Muscle layer of duodenum (tissue), 2 donors: Measurements from ENCODE around the gene MGAT2.
"Not testable (repeated sequence)": the region's sequence is repeated elsewhere in the genome, so short reads cannot be mapped to it uniquely, and the experiment has no call there.

Experiments used
- H3K27ac ChIP-seq: one replicate; pipeline ENCODE4 v1.7.0; 2013; ENCODE audit warnings: mild to moderate bottlenecking, low read length
- H3K27me3 ChIP-seq: one replicate; pipeline ENCODE4 v1.7.0; 2013; ENCODE audit warnings: low read depth, mild to moderate bottlenecking, control low read depth, low read length
- H3K36me3 ChIP-seq, 2 donors: one replicate each; pipeline ENCODE4 v1.7.0; 2013; ENCODE audit warnings: low read length in 2 of 2, control low read depth in 1 of 2, mild to moderate bottlenecking in 1 of 2; ENCODE audit not compliant: insufficient read depth in 2 of 2, control insufficient read depth in 1 of 2
- H3K4me1 ChIP-seq, 2 donors: one replicate each; pipeline ENCODE4 v1.7.0; 2013; ENCODE audit warnings: low read length in 2 of 2, mild to moderate bottlenecking in 2 of 2, control low read depth in 1 of 2, moderate library complexity in 1 of 2; ENCODE audit not compliant: insufficient read depth in 2 of 2, control insufficient read depth in 1 of 2
- H3K4me3 ChIP-seq, 2 donors: one replicate each; pipeline ENCODE4 v1.7.0; 2013; ENCODE audit warnings: low read length in 2 of 2, low read depth in 1 of 2, mild to moderate bottlenecking in 1 of 2
- H3K9me3 ChIP-seq, 2 donors: one replicate each; pipeline ENCODE4 v1.7.0; 2013; ENCODE audit warnings: low read length in 2 of 2, control low read depth in 1 of 2, mild to moderate bottlenecking in 1 of 2; ENCODE audit not compliant: control insufficient read depth in 1 of 2
- donor health status: healthy.

Gene MGAT2

DNA sequence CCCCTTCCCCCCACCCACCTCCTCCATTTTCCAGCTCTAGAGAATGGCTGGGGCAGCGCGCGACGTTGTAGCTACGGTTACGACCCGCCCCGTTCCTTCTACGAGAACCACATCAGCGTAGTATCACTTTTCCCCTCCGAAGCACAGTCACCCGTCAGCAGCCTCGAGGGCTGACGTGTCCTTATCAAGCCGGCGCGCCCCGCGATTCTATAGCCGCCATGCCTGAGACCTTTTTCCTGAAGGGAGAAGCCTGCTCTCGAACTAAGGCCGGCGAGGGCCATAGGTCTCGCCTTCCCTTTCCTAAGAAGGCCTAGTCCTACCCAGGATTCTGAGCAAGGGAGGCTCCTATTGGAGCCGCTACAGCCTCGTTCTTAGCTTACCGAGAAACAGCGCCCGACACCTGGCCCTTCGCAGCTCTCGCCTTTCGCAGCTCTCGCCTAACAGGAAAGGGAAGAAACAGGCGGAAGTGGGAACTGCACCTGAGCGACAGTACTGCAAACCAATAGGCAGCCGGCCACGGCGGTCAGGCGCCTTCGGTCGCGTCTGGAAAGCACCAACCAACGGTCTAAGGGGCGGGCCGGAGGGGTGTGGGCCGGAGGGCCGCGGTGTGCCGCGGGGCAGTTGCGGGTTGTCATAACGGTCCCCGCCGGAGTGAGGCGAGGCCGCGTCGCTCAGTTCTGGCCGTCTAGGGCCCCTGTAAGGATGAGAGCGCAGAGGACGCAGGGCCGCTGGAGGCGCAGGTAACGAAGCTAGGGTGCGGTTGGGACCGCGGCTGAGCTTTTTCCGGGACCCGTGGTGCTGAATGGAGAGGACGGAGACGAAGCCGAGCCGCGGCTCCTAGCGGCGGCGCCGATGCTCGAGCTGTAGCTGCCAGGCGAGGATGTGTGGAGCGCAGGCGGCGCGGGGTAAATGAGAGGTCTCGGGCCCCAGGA is at the start of gene MGAT2, which contains the start of gene RPL36AL:
Gene MGAT2 (plus strand): TSS at position 618 of the 932 bp plus-strand sequence. CDS start 470 bp downstream, outside the sequence.
Gene RPL36AL (minus strand): TSS at position 445 of the 932 bp plus-strand sequence. CDS start 1,522 bp downstream, outside the sequence.
- peak within 1 kb of the TSS; percentile 99 for H3K27ac ChIP-seq
- no peaks in the 10 kb centered on the region for H3K9me3 ChIP-seq
- peaks cover 5 to 9% of the 10 kb centered on the region in 2 donors for H3K36me3 ChIP-seq
- H3K27me3 ChIP-seq, result no peaks in the 10 kb centered on the region
- H3K4me3 ChIP-seq, result peak within 1 kb of the TSS; percentile 90 to 96
- H3K4me1 ChIP-seq, result peaks cover 18 to 25% of the 10 kb centered on the region in 2 donors

DNA sequence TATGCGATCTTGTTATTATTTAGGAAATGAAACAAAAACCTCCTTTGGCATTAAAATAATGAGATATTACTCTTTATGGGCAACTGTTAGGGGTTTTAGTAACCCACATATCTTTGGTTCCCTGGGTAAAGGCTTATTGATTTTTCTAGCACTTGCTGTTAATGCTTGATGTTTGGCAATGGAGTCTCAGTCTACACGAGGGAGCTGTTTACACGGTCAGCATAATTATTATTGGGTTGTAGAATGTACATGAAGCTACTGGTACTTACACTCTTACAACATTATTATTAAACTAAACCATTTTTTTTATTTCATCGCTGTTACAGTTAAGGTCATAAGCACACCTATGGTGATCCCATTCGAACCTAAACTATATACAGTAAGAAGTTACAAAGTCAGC is 46.6 kb upstream of the MGAT2 start:
- Histone ChIP-seq H3K27ac (no peak overlapping the region), H3K4me1 (no peaks in the 10 kb centered on the region), H3K9me3 (no peaks in the 10 kb centered on the region), H3K27me3 (no peaks in the 10 kb centered on the region), H3K4me3 (no peak overlapping the region), H3K36me3 (peaks cover 10 to 23% of the 10 kb centered on the region in 2 donors)

DNA sequence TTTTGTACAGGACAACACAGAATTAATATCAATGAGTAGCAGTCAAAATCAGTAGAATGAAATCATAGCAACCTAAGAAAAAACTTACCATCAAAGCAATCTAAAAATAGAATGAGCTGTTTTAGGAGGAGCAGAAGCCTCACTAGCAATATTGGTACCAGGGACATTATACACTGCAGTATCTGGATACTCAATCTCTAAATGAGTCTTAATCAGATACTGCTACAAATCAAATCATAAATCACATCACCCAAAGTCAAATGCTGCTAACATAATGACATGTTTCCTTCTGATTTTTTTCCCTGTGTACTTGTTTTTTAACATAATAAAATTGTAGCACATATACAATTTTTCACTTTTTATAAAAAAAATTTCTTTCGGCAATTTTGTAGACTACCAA is 42.5 kb upstream of the MGAT2 start:
- Histone ChIP-seq H3K4me1 (no peaks in the 10 kb centered on the region), H3K27ac (no peak overlapping the region), H3K27me3 (no peaks in the 10 kb centered on the region), H3K36me3 (peaks cover 21 to 28% of the 10 kb centered on the region in 2 donors), H3K9me3 (no peaks in the 10 kb centered on the region), H3K4me3 (no peak overlapping the region)

DNA sequence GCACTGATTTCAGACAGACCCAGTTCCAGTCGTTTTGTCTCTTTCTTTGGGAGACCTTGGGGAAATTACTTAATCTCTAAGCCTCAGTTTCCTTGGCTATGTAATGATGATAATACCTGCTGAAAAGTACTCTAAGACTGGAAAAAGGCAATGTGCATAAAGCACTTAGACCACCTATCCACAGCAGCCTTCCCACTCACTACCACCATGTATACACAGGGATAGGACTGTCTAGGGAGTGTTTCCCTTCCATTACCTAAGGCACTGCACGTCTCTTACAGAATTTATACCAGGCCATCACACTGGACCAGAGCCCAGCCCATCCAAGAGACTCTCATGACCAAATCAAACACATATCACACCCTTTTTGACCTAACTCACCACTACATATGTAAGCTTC is 40.8 kb upstream of the MGAT2 start:
- Histone ChIP-seq H3K27me3 (no peaks in the 10 kb centered on the region), H3K27ac (no peak overlapping the region), H3K4me3 (no peak overlapping the region), H3K36me3 (peaks cover 31 to 33% of the 10 kb centered on the region in 2 donors), H3K4me1 (peaks cover 0 to 14% of the 10 kb centered on the region in 2 donors), H3K9me3 (no peaks in the 10 kb centered on the region)

DNA sequence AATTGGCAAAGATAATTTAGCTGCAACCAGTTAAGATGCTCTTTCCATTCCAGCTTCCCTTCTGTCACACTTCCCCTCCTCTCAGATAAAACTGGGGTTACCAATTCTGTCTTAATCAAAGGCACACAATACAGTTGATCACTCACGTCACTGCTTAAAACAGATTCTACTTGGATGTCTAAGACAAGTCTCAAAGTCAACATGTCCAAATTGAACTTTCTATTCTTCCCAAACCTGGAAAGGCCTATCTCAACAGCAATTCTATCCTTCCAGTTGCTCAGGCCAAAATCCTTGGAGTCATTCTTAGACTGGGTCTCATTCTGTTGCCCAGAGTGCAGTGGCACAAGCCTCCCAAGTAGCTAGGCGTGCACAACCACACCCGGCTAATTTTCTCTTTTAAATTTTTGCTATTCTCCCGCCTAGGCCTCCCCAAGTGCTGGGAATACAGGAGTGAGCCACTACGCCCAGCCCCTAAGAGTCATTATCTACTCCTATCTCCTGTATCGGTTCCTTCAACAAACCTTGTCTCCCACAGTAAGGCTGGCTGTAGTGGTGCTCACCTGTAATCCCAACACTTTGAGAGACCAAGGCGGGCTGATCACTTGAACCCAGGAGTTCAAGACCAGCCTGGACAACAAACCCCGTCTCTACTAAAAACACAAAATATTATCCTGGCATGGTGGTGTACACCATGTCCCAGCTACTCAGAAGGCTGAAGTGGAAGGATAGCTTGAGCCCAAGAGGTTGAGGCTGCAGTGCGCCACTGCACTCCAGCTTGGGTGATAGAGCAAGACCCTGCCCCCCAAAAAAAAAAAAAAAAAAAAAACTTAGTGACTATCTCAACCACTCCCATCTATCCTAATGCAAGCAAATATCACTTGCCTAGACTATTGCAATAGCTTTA is 39.1 kb upstream of the MGAT2 start:
- peaks cover 0 to 20% of the 10 kb centered on the region in 2 donors for H3K4me1 ChIP-seq
- no peak overlapping the region for H3K4me3 ChIP-seq
- no peaks in the 10 kb centered on the region for H3K27me3 ChIP-seq
- no peaks in the 10 kb centered on the region for H3K9me3 ChIP-seq
- H3K27ac ChIP-seq, result no peak overlapping the region
- peaks cover 26 to 31% of the 10 kb centered on the region in 2 donors for H3K36me3 ChIP-seq

DNA sequence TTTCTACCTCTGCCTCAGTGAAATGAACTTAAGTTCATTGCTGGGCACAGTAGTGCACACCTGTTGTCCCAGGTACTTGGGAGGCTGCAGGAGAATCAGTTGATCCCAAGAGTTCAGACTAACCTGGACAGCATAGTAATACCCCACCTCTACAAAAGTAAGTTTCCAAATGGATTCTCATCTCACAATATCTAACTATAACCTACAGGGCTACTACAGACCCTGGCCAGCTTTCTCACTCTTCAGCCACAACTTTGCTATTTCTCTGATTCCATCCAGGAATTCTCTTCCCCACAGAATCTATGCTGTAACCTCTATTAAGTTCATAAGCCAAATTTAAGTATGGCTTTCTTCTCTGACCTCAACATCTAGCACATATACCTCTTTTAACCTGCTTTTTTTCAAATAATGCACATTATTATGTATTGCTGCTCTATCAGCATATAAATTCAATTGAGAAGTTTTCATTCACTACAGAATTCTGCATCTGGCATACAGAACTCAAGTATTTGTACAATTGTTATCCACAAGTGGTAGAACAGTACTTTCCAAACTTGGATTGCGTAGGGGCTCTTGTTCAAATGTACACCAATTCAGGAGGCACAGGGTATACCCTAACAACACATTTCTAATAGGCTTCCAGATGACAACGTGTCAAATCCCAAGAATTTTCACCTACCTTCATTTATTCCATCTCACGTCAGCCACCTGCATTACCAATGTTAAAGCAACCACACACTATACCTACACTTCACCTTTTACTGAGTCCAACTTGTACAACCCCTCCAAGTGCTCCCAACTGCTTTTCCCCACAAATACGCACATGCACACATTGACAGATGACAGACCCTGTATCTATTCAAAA is 38.3 kb upstream of the MGAT2 start:
- Histone ChIP-seq H3K27me3 (no peaks in the 10 kb centered on the region), H3K4me3 (no peak overlapping the region), H3K4me1 (peaks cover 0 to 20% of the 10 kb centered on the region in 2 donors), H3K9me3 (no peaks in the 10 kb centered on the region), H3K36me3 (peaks cover 19 to 29% of the 10 kb centered on the region in 2 donors), H3K27ac (no peak overlapping the region)

DNA sequence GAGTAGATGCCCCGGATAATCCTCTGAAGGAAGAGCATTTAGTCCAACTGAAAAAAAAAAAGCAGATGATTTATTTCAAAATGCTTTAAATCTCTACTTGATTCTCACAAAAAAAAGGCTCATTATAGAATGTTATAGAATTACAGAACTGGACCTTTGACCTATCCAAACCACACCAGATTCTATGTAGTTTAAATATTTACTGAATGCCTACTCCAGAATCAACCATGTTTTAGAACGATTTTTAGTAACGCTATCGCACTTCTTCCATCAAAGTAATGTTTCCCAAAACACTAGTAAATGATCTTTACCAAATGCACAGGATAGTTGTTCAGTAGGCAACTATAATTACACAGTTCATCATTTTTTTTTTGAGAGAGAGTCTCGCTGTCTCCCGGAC is 37.0 kb upstream of the MGAT2 start:
- Histone ChIP-seq H3K27ac (no peak overlapping the region), H3K36me3 (peaks cover 14 to 23% of the 10 kb centered on the region in 2 donors), H3K4me3 (peak overlapping the region in 1 of 2 donors; percentile 98), H3K4me1 (peaks cover 0 to 20% of the 10 kb centered on the region in 2 donors), H3K9me3 (no peaks in the 10 kb centered on the region), H3K27me3 (no peaks in the 10 kb centered on the region)

DNA sequence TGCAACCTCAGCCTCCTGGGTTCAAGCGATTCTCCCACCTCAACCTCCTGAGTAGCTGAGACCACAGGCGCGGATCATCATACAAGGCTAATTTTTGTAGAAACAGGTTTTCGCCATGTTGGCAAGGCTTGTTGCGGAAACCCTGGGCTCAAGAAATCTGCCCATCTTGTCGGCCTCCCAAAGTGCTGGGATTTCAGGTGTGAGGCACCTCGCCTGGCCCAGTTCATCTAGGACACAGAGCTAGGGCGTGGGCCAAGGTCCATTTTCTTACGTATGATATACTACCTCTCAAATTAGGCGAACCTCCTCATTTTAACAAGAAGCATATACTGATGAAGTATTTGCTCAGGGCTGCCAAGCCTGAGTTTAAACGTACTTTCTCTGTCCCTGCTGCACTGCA is 36.5 kb upstream of the MGAT2 start:
- no peak overlapping the region for H3K27ac ChIP-seq
- H3K9me3 ChIP-seq, result no peaks in the 10 kb centered on the region
- peaks cover 0 to 20% of the 10 kb centered on the region in 2 donors for H3K4me1 ChIP-seq
- H3K36me3 ChIP-seq, result peaks cover 14 to 23% of the 10 kb centered on the region in 2 donors
- no peaks in the 10 kb centered on the region for H3K27me3 ChIP-seq
- H3K4me3 ChIP-seq, result peak overlapping the region; percentile 76 to 98

DNA sequence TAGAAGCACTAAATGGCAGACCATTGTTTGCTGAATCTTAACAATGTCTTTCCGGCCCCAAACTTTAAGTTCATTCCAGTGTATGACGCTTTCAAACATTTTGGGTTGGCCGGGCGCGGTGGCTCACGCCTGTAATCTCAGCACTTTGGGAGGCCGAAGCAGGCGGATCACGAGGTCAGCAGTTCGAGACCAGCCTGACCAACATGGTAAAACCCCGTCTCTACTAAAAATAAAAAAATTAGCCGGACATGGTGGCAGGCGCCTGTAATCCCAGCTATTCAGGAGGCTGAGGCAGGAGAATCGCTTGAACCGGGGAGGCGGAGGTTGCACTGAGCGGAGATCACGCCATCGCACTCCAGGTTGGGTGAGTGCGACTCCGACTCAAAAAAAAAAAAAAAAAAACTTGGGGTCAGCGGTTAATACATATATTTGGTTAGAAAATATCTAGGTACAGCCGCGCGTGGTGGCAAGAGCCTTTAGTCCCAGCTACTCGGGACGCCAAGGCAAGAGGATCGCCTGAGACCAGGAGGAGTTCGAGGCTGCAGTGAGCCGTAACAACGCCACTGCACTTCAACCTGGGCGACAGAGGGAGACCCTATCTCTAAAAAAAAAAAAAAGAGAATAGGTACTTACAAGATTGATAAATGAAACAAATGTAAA is 35.5 kb upstream of the MGAT2 start:
- not testable (repeated sequence) for H3K27me3 ChIP-seq, H3K9me3 ChIP-seq
- peak overlapping the region; percentile 98 for H3K27ac ChIP-seq
- peaks cover 0 to 20% of the 10 kb centered on the region in 2 donors for H3K4me1 ChIP-seq
- H3K36me3 ChIP-seq, result peaks cover 14 to 23% of the 10 kb centered on the region in 2 donors
- peak overlapping the region; percentile 76 to 98 for H3K4me3 ChIP-seq
